AG09309 (cell line): ENCODE measurements around the gene PLEKHA8.

Experiments
- DNase-seq: peaks from one replicate; pipeline ENCODE4 v3.0.0-alpha.2; 2010; ENCODE audit warnings: low read depth
- H3K4me3 ChIP-seq: 2 replicates; pipeline ENCODE4 v1.5.1; 2011; ENCODE audit warnings: mild to moderate bottlenecking, low read depth, low read length, moderate library complexity; ENCODE audit not compliant: control insufficient read depth
- CTCF ChIP-seq: IDR thresholded peaks from 2 replicates; pipeline ENCODE4 v1.5.1; 2011; ENCODE audit warnings: mild to moderate bottlenecking, low read depth, low read length, inconsistent platforms; ENCODE audit not compliant: insufficient read depth, control insufficient read depth; ENCODE audit errors: missing control alignments

The PLEKHA8 gene

GRCh38 chr7:30149640-30150272 is 121.5 kb downstream of the PLEKHA8 start:
- DNase-seq = no peak
- no peak for TF ChIP-seq CTCF
- no peak overlapping the region for H3K4me3 ChIP-seq

DNA sequence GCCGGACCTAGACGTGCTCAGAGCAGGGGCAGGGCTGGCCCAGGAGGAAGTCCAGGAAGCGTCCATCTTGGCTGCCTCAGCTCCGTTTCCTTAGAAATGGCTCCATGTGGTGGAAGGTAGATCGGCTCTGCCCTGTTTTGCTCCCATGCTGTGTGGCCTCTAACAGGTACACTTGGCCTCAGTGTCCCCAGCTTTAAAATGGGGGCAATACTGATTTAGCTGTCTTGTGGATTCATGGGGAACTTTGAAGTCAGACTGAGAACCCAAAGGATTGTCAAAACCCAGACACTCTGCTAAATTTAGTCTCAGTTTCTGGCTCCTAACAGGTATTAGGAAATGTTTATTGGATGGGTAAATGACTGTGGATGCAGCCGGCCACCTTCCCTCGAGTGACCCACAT is 122.5 kb downstream of the PLEKHA8 start:
- no peak for TF ChIP-seq CTCF
- no peak for DNase-seq
- no peak overlapping the region for H3K4me3 ChIP-seq

DNA sequence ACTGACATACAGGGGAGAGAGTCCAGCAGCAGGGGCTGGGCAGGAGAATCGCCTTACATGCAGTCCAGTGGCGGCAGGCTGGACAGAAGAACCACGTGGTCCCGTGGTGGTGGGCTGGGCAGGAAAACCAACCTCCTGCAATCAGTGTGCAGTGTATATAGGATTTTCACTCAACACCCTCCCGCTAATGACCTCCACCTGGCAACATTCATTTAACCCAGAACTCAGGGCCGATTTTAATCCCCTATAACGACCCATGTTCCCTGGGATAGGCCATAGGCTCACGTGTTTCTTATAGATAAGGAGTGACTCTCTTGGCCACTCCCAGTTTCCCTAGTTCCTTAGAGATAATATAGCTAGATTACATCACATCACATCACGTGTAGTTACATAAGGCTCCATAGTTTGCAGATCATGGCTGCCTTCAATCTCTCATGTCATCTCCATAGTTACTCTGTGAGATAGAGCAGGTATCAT is 125.9 kb downstream of the PLEKHA8 start:
- no peak for DNase-seq
- TF ChIP-seq CTCF = no peak

DNA sequence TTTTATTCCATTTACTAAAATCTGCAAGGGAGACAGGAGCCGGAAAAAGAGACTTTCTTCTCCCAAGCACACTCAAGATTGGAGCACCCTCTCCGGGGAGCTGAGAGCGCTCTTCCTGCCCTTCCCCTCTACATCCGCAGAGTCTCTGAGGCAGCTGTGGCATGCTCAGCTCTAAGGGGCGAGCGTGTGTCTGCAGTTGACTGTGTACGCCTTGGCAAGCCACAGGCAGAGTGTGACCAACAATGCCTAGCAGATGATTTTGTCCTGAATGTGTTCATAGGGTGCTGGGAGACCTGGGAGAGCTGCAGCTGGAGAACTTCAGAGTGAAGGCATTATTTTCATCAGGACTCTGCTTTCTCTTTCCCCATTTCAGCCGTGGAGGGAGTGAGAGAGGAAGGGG is 127.3 kb downstream of the PLEKHA8 start:
- no peak overlapping the region for H3K4me3 ChIP-seq
- no peak for TF ChIP-seq CTCF
- DNase-seq = no peak

More for the DNA sequence above, 125.9 kb downstream of the PLEKHA8 start:
- H3K4me3 ChIP-seq = no peak overlapping the region

DNA sequence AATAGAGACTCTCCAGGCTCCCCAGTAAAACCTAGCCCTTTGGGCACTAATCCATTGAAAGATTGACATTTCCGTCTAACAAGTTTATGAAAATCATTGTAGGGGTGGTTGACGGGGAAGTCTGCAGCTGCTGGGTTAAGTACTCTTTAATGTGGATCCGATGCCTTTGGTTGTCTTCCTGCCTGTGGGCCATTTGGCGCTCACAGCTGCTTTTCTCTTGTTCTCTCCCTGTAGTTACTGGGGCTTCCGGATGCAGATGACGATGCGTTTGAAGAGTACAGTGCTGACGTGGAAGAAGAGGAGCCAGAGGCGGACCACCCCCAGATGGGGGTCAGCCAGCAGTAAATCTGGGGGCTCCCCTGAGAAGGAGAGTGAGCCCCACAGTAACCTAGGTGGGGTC is 129.0 kb downstream of the PLEKHA8 start:
- TF ChIP-seq CTCF = no peak
- no peak overlapping the region for H3K4me3 ChIP-seq
- no peak for DNase-seq

DNA sequence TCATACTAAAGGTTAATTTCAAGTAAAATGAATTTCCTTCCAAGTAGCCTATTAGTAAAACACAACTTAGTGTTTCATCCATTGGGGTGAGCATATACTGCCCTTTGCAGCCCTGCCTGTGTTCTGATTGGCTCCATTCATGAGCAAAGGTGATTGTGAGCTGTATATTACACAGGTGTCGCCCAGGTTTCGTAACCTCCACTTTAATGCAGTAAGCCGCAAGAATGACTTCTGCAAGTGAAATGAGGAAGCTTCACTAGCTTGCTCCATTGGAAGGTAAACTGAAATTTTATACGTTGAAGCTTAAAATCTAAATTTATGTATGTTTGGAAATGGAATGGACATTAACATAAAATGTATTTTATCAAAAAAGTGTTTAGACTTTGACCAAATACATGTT is 131.0 kb downstream of the PLEKHA8 start:
- DNase-seq = no peak
- H3K4me3 ChIP-seq = no peak overlapping the region
- TF ChIP-seq CTCF = no peak
